Measurements from ENCODE around the gene ACLY. TPM values are rescaled to one million over a fixed set of nuclear protein-coding genes. Genes with fewer than 3 reads are reported as not detected.
A peak's percentile ranks its signal among the peaks of the same experiment; 100 is the strongest.

ACLY gene
- total and polyA plus RNA-seq, 2 of the 13 experiments (the other 11 are each of a cell fraction or from before 2014, with no cell fraction given): 111 to 218 TPM

DNA sequence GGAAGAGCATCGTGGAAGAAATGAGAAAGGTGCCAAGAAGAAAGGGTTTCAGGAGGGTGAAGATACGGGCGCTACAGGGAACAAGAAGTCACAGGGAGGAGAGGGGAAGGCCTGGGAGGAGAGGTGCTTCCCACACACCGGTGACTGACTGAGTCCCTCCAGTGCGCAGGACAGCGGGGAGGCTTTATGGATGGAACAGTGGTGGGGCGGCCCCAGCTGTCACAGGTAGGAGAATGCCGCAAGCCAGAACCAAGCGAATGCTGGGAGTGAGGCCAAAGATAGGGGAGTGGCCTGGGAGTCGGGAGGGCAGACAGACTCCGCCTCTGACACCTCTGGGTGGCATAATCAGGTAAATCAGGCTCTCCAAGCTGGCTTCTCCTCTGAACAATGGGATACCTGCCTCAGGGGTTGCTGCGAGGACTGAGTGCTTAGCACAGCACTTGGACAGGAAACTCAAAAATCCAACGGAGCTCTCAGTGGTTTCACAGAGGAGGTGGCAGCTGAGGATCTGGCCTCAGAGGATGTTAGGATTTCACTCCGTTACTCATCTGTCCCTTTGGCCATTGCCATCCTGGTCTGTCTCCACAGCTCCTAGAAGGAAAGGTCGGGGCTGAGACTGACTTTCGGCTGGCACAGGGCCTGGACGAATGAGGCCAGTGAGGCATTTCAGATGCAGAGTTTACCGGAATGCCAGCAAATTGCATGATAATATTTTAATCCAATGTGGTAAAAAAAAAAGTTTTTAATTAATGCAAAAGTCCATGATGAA, 47.1 kb upstream of the ACLY start (continued):
- TF ChIP-seq E2F5 (CRISPR knock-in tag; conservative IDR thresholded peaks at IDR 0.05) (no peak), THRA (CRISPR knock-in tag; IDR thresholded peaks at IDR 0.05; ENCODE audit: borderline replicate concordance) (peak; percentile 27; the same call in 1 of the 2 replicates), MZF1 (CRISPR knock-in tag; IDR thresholded peaks at IDR 0.05; ENCODE audit: borderline replicate concordance) (no peak), ZNF121 (CRISPR knock-in tag; IDR thresholded peaks at IDR 0.05) (peak; percentile 3; the same call in 1 of the 2 replicates), MAF1 (CRISPR knock-in tag; IDR thresholded peaks at IDR 0.05; ENCODE audit: borderline replicate concordance) (no peak), ZBTB3 (CRISPR knock-in tag; IDR thresholded peaks at IDR 0.05; ENCODE audit: borderline replicate concordance, low read depth) (no peak), ZSCAN25 (CRISPR knock-in tag; IDR thresholded peaks at IDR 0.05) (no peak), GATAD1 (CRISPR knock-in tag; IDR thresholded peaks at IDR 0.05) (peak; percentile 68), HOMEZ (CRISPR knock-in tag; IDR thresholded peaks at IDR 0.05; ENCODE audit: low read depth) (peak; percentile 62; the same call in 1 of the 2 replicates), KLF16 (CRISPR knock-in tag; IDR thresholded peaks at IDR 0.05) (no peak), NCOA2 (CRISPR knock-in tag; IDR thresholded peaks at IDR 0.05) (no peak; the same call in 1 of the 2 replicates), ATM (IDR thresholded peaks at IDR 0.05; ENCODE audit: borderline replicate concordance) (no peak), KAT2B (IDR thresholded peaks at IDR 0.05; ENCODE audit: borderline replicate concordance, low read depth, low read length) (no peak), ZSCAN9 (CRISPR knock-in tag; IDR thresholded peaks at IDR 0.05; ENCODE audit: borderline replicate concordance) (no peak), MED1 (CRISPR knock-in tag; IDR thresholded peaks at IDR 0.05) (no peak), KMT2B (CRISPR knock-in tag; IDR thresholded peaks at IDR 0.05) (no peak; the same call in none of the 2 replicates), HCFC1 (IDR thresholded peaks at IDR 0.05; ENCODE audit: low read depth, low read length) (no peak), RBFOX2 (IDR thresholded peaks at IDR 0.05; ENCODE audit: low read depth, low read length) (no peak), ZFP90 (CRISPR knock-in tag; IDR thresholded peaks at IDR 0.05; ENCODE audit: borderline replicate concordance) (0 out of 2 replicates have a peak, but pooled peaks have one; percentile 10), CHCHD3 (CRISPR knock-in tag; IDR thresholded peaks at IDR 0.05) (0 out of 2 replicates have a peak, but pooled peaks have one; percentile 36), ZMYM2 (CRISPR knock-in tag; IDR thresholded peaks at IDR 0.05) (0 out of 2 replicates have a peak, but pooled peaks have one; percentile 40), SP4 (CRISPR knock-in tag; IDR thresholded peaks at IDR 0.05) (peak; percentile 13; the same call in 1 of the 2 replicates)
- TF ChIP-seq, protein P1, sequence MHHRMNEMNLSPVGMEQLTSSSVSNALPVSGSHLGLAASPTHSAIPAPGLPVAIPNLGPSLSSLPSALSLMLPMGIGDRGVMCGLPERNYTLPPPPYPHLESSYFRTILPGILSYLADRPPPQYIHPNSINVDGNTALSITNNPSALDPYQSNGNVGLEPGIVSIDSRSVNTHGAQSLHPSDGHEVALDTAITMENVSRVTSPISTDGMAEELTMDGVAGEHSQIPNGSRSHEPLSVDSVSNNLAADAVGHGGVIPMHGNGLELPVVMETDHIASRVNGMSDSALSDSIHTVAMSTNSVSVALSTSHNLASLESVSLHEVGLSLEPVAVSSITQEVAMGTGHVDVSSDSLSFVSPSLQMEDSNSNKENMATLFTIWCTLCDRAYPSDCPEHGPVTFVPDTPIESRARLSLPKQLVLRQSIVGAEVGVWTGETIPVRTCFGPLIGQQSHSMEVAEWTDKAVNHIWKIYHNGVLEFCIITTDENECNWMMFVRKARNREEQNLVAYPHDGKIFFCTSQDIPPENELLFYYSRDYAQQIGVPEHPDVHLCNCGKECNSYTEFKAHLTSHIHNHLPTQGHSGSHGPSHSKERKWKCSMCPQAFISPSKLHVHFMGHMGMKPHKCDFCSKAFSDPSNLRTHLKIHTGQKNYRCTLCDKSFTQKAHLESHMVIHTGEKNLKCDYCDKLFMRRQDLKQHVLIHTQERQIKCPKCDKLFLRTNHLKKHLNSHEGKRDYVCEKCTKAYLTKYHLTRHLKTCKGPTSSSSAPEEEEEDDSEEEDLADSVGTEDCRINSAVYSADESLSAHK (CRISPR knock-in tag; IDR thresholded peaks at IDR 0.05; ENCODE audit: borderline replicate concordance): peak; percentile 1; the same call in 1 of the 2 replicates
- TF ChIP-seq, protein P2, sequence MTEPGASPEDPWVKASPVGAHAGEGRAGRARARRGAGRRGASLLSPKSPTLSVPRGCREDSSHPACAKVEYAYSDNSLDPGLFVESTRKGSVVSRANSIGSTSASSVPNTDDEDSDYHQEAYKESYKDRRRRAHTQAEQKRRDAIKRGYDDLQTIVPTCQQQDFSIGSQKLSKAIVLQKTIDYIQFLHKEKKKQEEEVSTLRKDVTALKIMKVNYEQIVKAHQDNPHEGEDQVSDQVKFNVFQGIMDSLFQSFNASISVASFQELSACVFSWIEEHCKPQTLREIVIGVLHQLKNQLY (CRISPR knock-in tag; IDR thresholded peaks at IDR 0.05): no peak

All from HepG2 (cell line).